ENCODE measurements around the gene GAB4. TPM values are rescaled to one million over a fixed set of nuclear protein-coding genes. Genes with fewer than 3 reads are reported as not detected.

GAB4 gene
- total RNA-seq, 1 donor from 2014 or later: not detected

GRCh38 chr22:16962501-16962900, 45.5 kb downstream of the GAB4 start:
- H3K4me1 Mint-ChIP-seq (ENCODE audit: unreplicated experiment): no peaks in the 10 kb centered on the region
- TF ChIP-seq CTCF (conservative IDR thresholded peaks at IDR 0.05): no peak

GRCh38 chr22:16961477-16962186, 46.4 kb downstream of the GAB4 start:
- DNase-seq (ENCODE audit: extremely low spot score, unreplicated experiment): no peak
- H3K27ac Mint-ChIP-seq: no peak overlapping the region
- H3K4me3 Mint-ChIP-seq: no peak overlapping the region
- no peaks in the 10 kb centered on the region for H3K36me3 Mint-ChIP-seq
- no peak for TF ChIP-seq CTCF (conservative IDR thresholded peaks at IDR 0.05)
- H3K4me1 Mint-ChIP-seq (ENCODE audit: unreplicated experiment): no peaks in the 10 kb centered on the region
- no peaks in the 10 kb centered on the region for H3K27me3 Mint-ChIP-seq
- H3K9me3 Mint-ChIP-seq: no peaks in the 10 kb centered on the region

More at GRCh38 chr22:16962501-16962900, 45.5 kb downstream of the GAB4 start:
- Mint-ChIP-seq H3K27ac (no peak overlapping the region), H3K4me3 (no peak overlapping the region), H3K36me3 (no peaks in the 10 kb centered on the region), H3K27me3 (no peaks in the 10 kb centered on the region), H3K9me3 (no peaks in the 10 kb centered on the region)
- no peak for DNase-seq (ENCODE audit: extremely low spot score, unreplicated experiment)

GRCh38 chr22:16960884-16961249, 47.2 kb downstream of the GAB4 start:
- Mint-ChIP-seq H3K4me1 (ENCODE audit: unreplicated experiment) (no peaks in the 10 kb centered on the region), H3K27me3 (no peaks in the 10 kb centered on the region), H3K9me3 (no peaks in the 10 kb centered on the region), H3K4me3 (no peak overlapping the region), H3K27ac (no peak overlapping the region), H3K36me3 (no peaks in the 10 kb centered on the region)
- TF ChIP-seq CTCF (conservative IDR thresholded peaks at IDR 0.05): no peak
- DNase-seq (ENCODE audit: extremely low spot score, unreplicated experiment): no peak

GRCh38 chr22:16960220-16960883, 47.7 kb downstream of the GAB4 start:
- no peak for DNase-seq (ENCODE audit: extremely low spot score, unreplicated experiment)
- no peak overlapping the region for H3K4me3 Mint-ChIP-seq
- H3K27me3 Mint-ChIP-seq: no peaks in the 10 kb centered on the region
- no peaks in the 10 kb centered on the region for H3K36me3 Mint-ChIP-seq
- no peak for TF ChIP-seq CTCF (conservative IDR thresholded peaks at IDR 0.05)
- H3K27ac Mint-ChIP-seq: no peak overlapping the region
- H3K4me1 Mint-ChIP-seq (ENCODE audit: unreplicated experiment): no peaks in the 10 kb centered on the region
- no peaks in the 10 kb centered on the region for H3K9me3 Mint-ChIP-seq

GRCh38 chr22:16959345-16959930, 48.6 kb downstream of the GAB4 start:
- TF ChIP-seq CTCF (conservative IDR thresholded peaks at IDR 0.05): no peak
- no peak overlapping the region for H3K27ac Mint-ChIP-seq
- DNase-seq (ENCODE audit: extremely low spot score, unreplicated experiment): no peak
- H3K27me3 Mint-ChIP-seq: no peaks in the 10 kb centered on the region
- H3K9me3 Mint-ChIP-seq: no peaks in the 10 kb centered on the region
- H3K4me1 Mint-ChIP-seq (ENCODE audit: unreplicated experiment): no peaks in the 10 kb centered on the region
- no peak overlapping the region for H3K4me3 Mint-ChIP-seq
- no peaks in the 10 kb centered on the region for H3K36me3 Mint-ChIP-seq

Data from type B pancreatic cell (in vitro differentiated cells).